Activated T-helper 17 cell treated with anti-CD3 and anti-CD28 coated beads, Interleukin-2, amount 50 U/mL, for 72 hours (primary cell): ENCODE results near the gene ABHD4. TPM values are rescaled to one million over a fixed set of nuclear protein-coding genes. Genes with fewer than 3 reads are reported as not detected.
"Not testable (repeated sequence)": the region's sequence is repeated elsewhere in the genome, so short reads cannot be mapped to it uniquely, and the experiment has no call there.

ENCODE experiments used
- ATAC-seq: fragments of 150-1000 bp; cut with Tn5 transposase; replicated peaks from 2 replicates; pipeline ENCODE4 v1.10.0; 2021; ENCODE audit warnings: mild to moderate bottlenecking, moderate library complexity
- H3K27ac Mint-ChIP-seq: one replicate; pipeline ENCODE4 v1.8.0; 2022; ENCODE audit warnings: mixed read lengths
- H3K27me3 Mint-ChIP-seq: one replicate; pipeline ENCODE4 v1.8.0; 2022; ENCODE audit warnings: mixed read lengths
- H3K36me3 Mint-ChIP-seq: one replicate; pipeline ENCODE4 v1.8.0; 2022; ENCODE audit warnings: low read depth, mild to moderate bottlenecking, mixed read lengths
- H3K4me1 Mint-ChIP-seq: one replicate; pipeline ENCODE4 v1.8.0; 2022; ENCODE audit warnings: mixed read lengths
- H3K4me3 Mint-ChIP-seq: one replicate; pipeline ENCODE4 v1.8.0; 2022; ENCODE audit warnings: mild to moderate bottlenecking, mixed read lengths
- H3K9me3 Mint-ChIP-seq: one replicate; pipeline ENCODE4 v1.8.0; 2022; ENCODE audit warnings: mixed read lengths
- total RNA-seq, 2 donors: library from RNA; stranded (reverse); gene quantifications; one replicate each; pipeline ENCODE4 v1.2.3, GENCODE V29; 2022

ABHD4 gene, protein sequence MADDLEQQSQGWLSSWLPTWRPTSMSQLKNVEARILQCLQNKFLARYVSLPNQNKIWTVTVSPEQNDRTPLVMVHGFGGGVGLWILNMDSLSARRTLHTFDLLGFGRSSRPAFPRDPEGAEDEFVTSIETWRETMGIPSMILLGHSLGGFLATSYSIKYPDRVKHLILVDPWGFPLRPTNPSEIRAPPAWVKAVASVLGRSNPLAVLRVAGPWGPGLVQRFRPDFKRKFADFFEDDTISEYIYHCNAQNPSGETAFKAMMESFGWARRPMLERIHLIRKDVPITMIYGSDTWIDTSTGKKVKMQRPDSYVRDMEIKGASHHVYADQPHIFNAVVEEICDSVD
- 10 to 100 TPM; 11.2 to 31.0 TPM for total RNA-seq

DNA sequence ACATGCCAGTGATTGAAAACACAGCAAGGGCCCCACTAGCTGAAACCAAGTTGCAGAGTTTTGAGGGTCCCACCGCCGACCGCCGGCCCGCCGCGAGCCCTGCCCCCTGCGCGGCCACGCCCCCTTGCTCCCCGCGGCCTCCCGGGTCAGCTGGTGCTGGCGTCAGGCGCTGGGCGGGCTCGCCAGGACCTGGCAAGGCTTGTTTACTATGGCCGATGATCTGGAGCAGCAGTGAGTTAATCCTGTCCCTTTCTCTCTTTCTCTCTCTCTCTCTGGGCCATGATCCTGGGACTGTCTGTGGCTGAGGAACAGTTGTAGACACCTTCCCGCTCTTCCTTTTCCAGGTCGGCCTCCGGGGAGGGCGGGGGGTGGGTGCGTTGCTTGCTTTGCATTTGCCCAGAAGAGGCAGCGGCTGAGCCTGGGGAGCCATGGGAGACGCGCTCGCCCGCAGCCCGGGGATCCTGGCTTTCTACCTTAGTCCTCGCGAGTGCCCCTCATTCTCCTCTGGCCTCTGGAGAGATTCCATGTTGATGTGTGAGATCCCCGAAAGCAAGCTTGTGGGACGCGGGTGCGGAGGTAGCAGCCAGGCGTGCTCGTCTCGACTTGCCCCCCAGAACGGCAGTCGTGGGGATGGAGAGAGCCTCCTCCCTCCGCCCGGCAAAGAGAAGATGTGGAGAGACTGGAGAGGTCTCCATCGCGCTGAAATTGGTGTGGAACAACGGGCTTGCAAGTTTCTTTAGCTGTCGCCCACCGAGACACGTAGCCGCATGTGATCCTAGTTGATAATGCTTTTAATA is at the start of gene ABHD4:
ABHD4 (plus strand) TSS at position 202 of the 797 bp plus-strand sequence; CDS start at position 209, 7 bp downstream.
- Mint-ChIP-seq H3K4me3 (peak within 1 kb of the TSS; percentile 99), H3K27me3 (no peaks in the 10 kb centered on the region), H3K27ac (peak within 1 kb of the TSS; percentile 94), H3K36me3 (peaks cover 41% of the 10 kb centered on the region), H3K9me3 (no peaks in the 10 kb centered on the region), H3K4me1 (peaks cover 26% of the 10 kb centered on the region)
- peak; percentile 96 for ATAC-seq

DNA sequence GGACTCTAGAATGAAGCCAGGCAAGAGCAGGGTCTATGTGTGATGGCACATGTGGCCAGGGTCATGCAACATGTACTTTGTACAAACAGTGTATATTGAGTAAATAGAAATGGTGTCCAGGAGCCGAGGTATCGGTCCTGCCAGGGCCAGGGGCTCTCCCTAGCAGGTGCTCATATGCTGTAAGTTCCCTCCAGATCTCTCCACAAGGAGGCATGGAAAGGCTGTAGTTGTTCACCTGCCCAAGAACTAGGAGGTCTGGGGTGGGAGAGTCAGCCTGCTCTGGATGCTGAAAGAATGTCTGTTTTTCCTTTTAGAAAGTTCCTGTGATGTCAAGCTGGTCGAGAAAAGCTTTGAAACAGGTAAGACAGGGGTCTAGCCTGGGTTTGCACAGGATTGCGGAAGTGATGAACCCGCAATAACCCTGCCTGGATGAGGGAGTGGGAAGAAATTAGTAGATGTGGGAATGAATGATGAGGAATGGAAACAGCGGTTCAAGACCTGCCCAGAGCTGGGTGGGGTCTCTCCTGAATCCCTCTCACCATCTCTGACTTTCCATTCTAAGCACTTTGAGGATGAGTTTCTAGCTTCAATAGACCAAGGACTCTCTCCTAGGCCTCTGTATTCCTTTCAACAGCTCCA is 48.7 kb upstream of the ABHD4 start:
- ATAC-seq = peak; percentile 0
- Mint-ChIP-seq H3K4me1 (peaks cover 63% of the 10 kb centered on the region), H3K36me3 (peaks cover 95% of the 10 kb centered on the region), H3K9me3 (no peaks in the 10 kb centered on the region), H3K27me3 (no peaks in the 10 kb centered on the region), H3K4me3 (peak overlapping the region; percentile 88), H3K27ac (peak overlapping the region; percentile 99)

DNA sequence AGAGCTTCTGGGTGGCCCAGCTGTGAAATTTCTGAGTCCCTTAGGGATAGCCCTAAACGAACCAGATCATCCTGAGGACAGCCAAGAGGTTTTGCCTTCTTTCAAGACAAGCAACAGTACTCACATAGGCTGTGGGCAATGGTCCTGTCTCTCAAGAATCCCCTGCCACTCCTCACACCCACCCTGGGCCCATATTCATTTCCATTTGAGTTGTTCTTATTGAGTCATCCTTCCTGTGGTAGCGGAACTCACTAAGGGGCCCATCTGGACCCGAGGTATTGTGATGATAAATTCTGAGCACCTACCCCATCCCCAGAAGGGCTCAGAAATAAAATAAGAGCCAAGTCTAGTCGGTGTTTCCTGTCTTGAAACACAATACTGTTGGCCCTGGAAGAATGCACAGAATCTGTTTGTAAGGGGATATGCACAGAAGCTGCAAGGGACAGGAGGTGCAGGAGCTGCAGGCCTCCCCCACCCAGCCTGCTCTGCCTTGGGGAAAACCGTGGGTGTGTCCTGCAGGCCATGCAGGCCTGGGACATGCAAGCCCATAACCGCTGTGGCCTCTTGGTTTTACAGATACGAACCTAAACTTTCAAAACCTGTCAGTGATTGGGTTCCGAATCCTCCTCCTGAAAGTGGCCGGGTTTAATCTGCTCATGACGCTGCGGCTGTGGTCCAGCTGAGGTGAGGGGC is 48.0 kb upstream of the ABHD4 start:
- Mint-ChIP-seq H3K4me3 (peak overlapping the region; percentile 88), H3K9me3 (no peaks in the 10 kb centered on the region), H3K27ac (peak overlapping the region; percentile 99), H3K4me1 (peaks cover 58% of the 10 kb centered on the region), H3K27me3 (no peaks in the 10 kb centered on the region), H3K36me3 (peaks cover 91% of the 10 kb centered on the region)
- ATAC-seq = peak; percentile 66

DNA sequence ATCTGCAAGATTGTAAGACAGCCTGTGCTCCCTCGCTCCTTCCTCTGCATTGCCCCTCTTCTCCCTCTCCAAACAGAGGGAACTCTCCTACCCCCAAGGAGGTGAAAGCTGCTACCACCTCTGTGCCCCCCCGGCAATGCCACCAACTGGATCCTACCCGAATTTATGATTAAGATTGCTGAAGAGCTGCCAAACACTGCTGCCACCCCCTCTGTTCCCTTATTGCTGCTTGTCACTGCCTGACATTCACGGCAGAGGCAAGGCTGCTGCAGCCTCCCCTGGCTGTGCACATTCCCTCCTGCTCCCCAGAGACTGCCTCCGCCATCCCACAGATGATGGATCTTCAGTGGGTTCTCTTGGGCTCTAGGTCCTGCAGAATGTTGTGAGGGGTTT is 46.5 kb upstream of the ABHD4 start:
- Mint-ChIP-seq H3K27me3 (no peaks in the 10 kb centered on the region), H3K36me3 (peaks cover 91% of the 10 kb centered on the region), H3K4me1 (peaks cover 63% of the 10 kb centered on the region), H3K4me3 (peak overlapping the region; percentile 88), H3K9me3 (no peaks in the 10 kb centered on the region), H3K27ac (peak overlapping the region; percentile 99)
- no peak for ATAC-seq

DNA sequence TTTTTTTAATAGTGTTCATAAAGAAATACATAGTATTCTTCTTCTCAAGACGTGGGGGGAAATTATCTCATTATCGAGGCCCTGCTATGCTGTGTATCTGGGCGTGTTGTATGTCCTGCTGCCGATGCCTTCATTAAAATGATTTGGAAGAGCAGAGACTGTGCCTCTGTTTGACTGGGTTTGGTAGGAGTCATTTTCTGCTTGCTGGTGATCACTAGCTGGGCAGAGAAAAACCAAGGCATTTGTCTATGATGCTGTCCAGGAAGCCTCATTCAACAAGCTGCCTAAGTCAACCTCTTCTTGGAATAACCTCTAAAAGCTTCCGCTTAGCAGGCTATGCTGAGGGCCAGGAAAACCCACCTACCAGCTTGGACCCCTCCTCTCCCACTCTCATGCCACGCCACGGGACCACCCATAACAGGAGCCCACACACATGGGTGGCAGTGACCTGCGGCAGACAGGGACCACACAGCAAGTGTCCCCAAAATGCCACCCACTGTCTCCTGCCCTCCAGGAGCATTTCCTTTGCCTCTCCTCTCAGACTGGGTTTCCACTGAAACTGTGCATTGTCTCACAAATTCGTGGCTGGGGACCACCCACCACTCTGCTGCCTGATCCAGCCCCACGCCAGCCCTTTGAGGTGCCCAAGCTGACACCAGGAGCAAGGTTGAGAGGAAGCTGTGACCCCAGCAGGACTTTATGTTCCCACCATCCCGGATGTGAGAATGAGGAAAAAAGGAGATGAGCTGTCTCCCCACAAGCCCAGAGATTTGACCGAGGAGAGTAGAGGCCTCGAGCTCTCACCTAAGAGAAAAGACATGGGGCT is 45.9 kb upstream of the ABHD4 start:
- peak overlapping the region; percentile 88 for H3K4me3 Mint-ChIP-seq
- no peak for ATAC-seq
- peaks cover 63% of the 10 kb centered on the region for H3K4me1 Mint-ChIP-seq
- no peaks in the 10 kb centered on the region for H3K9me3 Mint-ChIP-seq
- peaks cover 91% of the 10 kb centered on the region for H3K36me3 Mint-ChIP-seq
- no peaks in the 10 kb centered on the region for H3K27me3 Mint-ChIP-seq
- peak overlapping the region; percentile 99 for H3K27ac Mint-ChIP-seq

DNA sequence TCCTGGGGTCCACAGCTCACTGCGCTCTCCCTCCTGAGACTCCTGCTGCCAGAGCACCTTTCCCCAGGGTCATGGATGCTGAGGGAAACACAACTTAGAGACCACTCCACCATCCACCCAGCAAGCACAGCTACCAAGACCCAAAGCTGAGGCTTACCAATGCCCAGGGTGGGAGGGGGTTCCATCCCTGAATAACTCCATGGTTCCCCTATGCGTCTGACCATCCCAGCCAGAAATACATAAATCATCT is 45.3 kb upstream of the ABHD4 start:
- Mint-ChIP-seq H3K27me3 (no peaks in the 10 kb centered on the region), H3K27ac (peak overlapping the region; percentile 99), H3K36me3 (peaks cover 91% of the 10 kb centered on the region), H3K4me3 (peak overlapping the region; percentile 88), H3K4me1 (peaks cover 62% of the 10 kb centered on the region), H3K9me3 (no peaks in the 10 kb centered on the region)
- no peak for ATAC-seq

DNA sequence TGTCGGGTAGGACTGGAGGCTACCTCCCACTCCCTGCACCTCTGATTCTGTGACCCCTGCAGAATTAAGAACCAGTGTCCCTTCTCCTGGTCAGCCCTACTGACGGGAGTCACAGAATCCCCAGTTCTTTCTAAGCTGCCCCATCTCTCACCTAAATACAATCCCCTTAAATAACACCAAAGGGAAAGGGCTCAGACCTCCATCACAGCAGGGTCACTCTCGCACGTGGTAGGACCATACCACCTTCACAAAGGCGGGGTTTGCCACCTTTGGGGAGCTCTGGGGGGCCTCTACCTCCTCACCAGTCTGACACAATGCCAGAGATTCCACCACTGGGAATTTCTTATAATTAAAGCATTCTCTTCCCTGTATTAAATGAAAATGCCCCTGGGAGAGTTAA is 44.7 kb upstream of the ABHD4 start:
- Mint-ChIP-seq H3K4me3 (peak overlapping the region; percentile 88), H3K4me1 (peaks cover 56% of the 10 kb centered on the region), H3K27me3 (no peaks in the 10 kb centered on the region), H3K36me3 (peaks cover 84% of the 10 kb centered on the region), H3K27ac (peak overlapping the region; percentile 99), H3K9me3 (no peaks in the 10 kb centered on the region)
- ATAC-seq = no peak

DNA sequence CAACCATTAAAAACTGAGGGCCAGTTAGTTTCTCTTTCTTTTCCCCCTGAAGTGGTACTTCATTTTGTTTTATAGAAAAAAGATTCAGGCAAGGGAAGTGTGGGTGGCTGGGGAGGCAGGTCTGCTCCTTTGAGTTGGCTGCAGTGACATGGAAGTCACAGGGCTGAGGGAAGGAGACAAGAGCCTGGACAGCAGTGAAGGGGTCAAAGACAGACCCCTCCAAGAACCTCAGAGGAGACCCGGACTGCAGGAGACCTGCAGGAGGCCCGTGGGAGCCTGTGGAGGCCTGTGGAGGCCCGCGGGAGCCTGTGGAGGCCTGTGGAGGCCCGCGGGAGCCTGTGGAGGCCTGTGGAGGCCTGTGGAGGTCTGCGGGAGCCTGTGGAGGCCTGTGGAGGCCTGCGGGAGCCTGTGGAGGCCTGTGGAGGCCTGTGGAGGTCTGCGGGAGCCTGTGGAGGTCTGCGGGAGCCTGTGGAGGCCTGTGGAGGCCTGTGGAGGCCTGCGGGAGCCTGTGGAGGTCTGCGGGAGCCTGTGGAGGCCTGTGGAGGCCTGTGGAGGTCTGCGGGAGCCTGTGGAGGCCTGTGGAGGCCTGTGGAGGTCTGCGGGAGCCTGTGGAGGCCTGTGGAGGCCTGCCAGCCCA is 44.1 kb upstream of the ABHD4 start:
- H3K9me3 Mint-ChIP-seq, ATAC-seq, H3K27me3 Mint-ChIP-seq: not testable (repeated sequence)
- H3K36me3 Mint-ChIP-seq = peaks cover 83% of the 10 kb centered on the region
- peak overlapping the region; percentile 88 for H3K4me3 Mint-ChIP-seq
- peaks cover 56% of the 10 kb centered on the region for H3K4me1 Mint-ChIP-seq
- H3K27ac Mint-ChIP-seq = peak overlapping the region; percentile 99

DNA sequence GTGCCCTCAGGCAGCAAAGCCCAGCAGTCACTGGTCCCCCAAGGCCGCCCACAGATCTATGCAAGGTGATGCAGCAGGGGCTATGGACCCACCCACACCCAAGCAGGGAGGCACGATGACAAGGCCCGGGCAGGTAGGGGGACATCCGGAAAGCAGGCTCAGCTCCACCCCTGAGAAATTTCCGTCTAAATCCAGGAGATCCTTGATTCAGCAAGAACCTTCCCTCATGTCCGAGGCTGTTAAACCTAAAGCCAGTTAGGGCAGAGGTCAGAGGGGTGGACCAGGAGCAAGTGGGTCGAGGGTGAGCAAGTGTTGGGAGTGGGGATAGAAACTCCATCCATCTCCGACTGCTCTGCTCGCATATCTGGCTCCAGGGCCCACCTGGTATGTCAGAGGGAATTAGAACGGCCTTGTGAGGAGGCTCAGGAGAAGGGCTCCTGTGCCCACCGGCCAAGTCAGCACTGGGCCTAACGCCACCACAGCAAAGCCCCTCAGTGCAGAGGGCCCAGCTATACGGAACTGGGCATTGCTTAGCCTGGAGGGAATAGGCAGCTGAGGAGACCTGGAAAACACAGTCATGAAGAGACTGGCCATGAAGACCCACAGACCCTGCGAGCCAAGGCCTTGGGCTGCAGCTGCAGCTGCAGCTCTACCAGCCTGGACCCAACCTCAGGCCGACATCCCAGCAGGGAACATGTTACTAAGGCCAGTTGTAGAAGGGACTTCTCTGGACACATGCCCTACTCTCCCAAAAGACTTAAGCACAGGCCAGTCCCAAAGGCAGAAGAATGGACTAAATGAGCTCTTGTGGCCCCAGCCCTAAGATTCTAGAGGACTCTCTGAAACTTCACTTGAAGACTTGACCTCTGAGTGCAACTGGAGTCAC is 43.4 kb upstream of the ABHD4 start:
- H3K27me3 Mint-ChIP-seq = no peaks in the 10 kb centered on the region
- peak overlapping the region; percentile 88 for H3K4me3 Mint-ChIP-seq
- no peaks in the 10 kb centered on the region for H3K9me3 Mint-ChIP-seq
- peaks cover 54% of the 10 kb centered on the region for H3K4me1 Mint-ChIP-seq
- no peak for ATAC-seq
- H3K36me3 Mint-ChIP-seq = peaks cover 78% of the 10 kb centered on the region
- peak overlapping the region; percentile 99 for H3K27ac Mint-ChIP-seq

DNA sequence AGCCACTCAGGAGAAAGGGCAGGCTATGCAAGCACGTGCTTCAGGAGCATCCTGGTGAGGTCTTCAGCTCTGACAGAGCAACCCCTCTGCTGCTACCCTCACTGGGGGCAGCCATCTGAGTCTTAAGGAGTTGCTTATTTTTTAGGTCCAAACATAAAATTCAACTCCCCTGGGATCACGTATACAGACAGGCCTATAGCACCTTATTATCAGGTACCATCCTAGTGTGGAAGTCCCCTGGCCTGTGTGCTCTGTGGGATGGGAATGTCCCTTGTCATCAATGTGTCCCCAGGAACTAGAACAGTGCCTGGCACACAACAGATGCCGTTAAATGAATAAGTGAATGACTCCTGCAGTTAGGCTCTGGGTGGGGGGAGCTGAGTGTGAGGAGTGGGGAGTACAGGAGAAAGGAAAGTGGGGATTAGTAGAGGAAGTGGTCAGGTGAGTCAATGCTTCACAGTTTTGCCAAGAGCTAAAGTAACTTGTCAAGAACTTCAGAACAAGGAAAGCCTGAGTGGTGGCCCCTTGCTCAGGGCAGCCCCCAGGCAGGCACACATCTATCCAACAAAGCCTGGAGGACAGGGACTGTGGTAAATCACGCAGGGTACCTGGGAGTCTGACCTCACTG is 42.6 kb upstream of the ABHD4 start:
- peak; percentile 49 for ATAC-seq
- Mint-ChIP-seq H3K4me3 (peak overlapping the region; percentile 88), H3K4me1 (peaks cover 46% of the 10 kb centered on the region), H3K27me3 (no peaks in the 10 kb centered on the region), H3K9me3 (no peaks in the 10 kb centered on the region), H3K36me3 (peaks cover 76% of the 10 kb centered on the region), H3K27ac (peak overlapping the region; percentile 99)

DNA sequence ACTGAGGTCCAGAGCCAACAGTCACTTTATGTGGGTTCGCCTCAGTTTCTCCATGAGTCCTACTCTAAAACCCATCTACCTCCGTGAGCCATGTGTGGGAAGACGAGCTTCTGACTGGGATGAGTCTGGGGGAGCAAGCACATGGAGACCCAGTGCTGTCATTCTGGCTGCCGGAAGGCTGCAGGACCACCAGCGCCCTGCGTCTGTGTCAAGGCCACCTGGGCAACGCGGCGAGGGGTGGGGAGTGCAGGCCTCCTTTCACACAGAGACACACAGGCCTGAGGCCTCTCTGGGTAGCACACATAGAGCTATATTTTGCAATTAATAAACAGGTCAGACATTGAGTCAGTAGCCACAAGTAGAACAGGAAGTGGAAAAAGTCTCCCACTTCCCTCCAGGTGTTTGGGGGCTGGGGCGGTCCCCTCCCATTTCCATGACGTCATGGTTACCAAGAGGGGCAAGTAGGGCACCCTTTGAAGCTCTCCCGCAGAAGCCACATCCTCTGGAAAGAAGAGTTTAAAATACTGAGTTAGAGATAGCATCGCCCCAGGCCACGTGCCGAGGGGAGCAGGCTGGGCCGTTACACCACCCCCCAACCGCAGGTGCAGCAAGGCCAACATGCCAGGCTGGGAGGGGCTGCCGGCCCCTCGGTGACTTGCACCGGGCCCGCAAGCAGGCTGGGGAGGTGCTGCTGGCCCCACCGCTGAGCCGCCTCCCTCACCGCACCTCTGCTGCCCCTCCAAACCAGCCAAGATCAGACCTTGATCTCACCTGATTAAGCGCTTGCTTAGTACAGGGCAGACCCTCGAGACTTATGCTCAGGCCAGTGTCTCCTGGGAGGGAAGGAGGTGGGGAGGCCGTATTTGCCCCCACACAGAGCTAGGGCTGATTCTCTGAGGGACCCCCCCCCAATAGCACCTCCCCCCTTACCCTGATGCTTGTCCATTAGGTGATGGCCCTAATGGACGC is 41.8 kb upstream of the ABHD4 start:
- H3K27ac Mint-ChIP-seq = peak overlapping the region; percentile 99
- ATAC-seq = peak; percentile 56
- no peaks in the 10 kb centered on the region for H3K9me3 Mint-ChIP-seq
- H3K4me3 Mint-ChIP-seq = peak overlapping the region; percentile 88
- peaks cover 68% of the 10 kb centered on the region for H3K36me3 Mint-ChIP-seq
- peaks cover 45% of the 10 kb centered on the region for H3K4me1 Mint-ChIP-seq
- H3K27me3 Mint-ChIP-seq = no peaks in the 10 kb centered on the region
